ENCODE measurements around the gene TBC1D14. TPM values are rescaled to one million over a fixed set of nuclear protein-coding genes. Genes with fewer than 3 reads are reported as not detected.

TBC1D14 gene
- polyA plus RNA-seq, 1 of the 3 experiments (the other 2 are of a cell fraction), result 39.5 TPM

- no peaks in the 10 kb centered on the region for H3K27me3 ChIP-seq (ENCODE audit: insufficient read depth)
- no peak overlapping the region for H3K4me2 ChIP-seq
- H3K79me2 ChIP-seq (ENCODE audit: insufficient read depth), result no peaks in the 10 kb centered on the region
- H3K4me3 ChIP-seq (ENCODE audit: low read depth in 2 of 2, low read length in 1 of 2), result no peak overlapping the region
- H3K9me2 ChIP-seq, result no peaks in the 10 kb centered on the region
- H3K4me1 ChIP-seq (ENCODE audit: control insufficient read depth in 1 of 2, insufficient read depth in 2 of 2, low read depth in 1 of 2, low read length in 1 of 2), result no peaks in the 10 kb centered on the region; a peak in 1 of 4 replicates
- H3F3A ChIP-seq (replicated peaks; ENCODE audit: insufficient read depth), result no peaks in the 10 kb centered on the region
- H3K27ac ChIP-seq (ENCODE audit: low read depth in 2 of 2, low read length in 1 of 2), result no peak overlapping the region
- TF ChIP-seq CTCF (IDR thresholded peaks at IDR 0.05) (no peak), FOSL2 (IDR thresholded peaks at IDR 0.05; ENCODE audit: borderline replicate concordance, low read depth) (no peak), RFX5 (IDR thresholded peaks at IDR 0.05; ENCODE audit: low read length) (no peak), EZH2phosphoT487 (IDR thresholded peaks at IDR 0.05; ENCODE audit: borderline replicate concordance, low read depth) (no peak), PBX3 (IDR thresholded peaks at IDR 0.05) (no peak), TCF12 (IDR thresholded peaks at IDR 0.05) (no peak), MEF2A (IDR thresholded peaks at IDR 0.05; ENCODE audit: borderline replicate concordance, low read depth) (no peak), SMC3 (IDR thresholded peaks at IDR 0.05; ENCODE audit: low read depth, low read length) (no peak), EP300 (IDR thresholded peaks at IDR 0.05; ENCODE audit: borderline replicate concordance in 1 of 2, low read depth in 1 of 2, low read length in 1 of 2) (no peak)
- TF ChIP-seq, protein P1, sequence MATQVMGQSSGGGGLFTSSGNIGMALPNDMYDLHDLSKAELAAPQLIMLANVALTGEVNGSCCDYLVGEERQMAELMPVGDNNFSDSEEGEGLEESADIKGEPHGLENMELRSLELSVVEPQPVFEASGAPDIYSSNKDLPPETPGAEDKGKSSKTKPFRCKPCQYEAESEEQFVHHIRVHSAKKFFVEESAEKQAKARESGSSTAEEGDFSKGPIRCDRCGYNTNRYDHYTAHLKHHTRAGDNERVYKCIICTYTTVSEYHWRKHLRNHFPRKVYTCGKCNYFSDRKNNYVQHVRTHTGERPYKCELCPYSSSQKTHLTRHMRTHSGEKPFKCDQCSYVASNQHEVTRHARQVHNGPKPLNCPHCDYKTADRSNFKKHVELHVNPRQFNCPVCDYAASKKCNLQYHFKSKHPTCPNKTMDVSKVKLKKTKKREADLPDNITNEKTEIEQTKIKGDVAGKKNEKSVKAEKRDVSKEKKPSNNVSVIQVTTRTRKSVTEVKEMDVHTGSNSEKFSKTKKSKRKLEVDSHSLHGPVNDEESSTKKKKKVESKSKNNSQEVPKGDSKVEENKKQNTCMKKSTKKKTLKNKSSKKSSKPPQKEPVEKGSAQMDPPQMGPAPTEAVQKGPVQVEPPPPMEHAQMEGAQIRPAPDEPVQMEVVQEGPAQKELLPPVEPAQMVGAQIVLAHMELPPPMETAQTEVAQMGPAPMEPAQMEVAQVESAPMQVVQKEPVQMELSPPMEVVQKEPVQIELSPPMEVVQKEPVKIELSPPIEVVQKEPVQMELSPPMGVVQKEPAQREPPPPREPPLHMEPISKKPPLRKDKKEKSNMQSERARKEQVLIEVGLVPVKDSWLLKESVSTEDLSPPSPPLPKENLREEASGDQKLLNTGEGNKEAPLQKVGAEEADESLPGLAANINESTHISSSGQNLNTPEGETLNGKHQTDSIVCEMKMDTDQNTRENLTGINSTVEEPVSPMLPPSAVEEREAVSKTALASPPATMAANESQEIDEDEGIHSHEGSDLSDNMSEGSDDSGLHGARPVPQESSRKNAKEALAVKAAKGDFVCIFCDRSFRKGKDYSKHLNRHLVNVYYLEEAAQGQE (IDR thresholded peaks at IDR 0.05; ENCODE audit: low read depth, low read length), result no peak
- TF ChIP-seq, protein P2, sequence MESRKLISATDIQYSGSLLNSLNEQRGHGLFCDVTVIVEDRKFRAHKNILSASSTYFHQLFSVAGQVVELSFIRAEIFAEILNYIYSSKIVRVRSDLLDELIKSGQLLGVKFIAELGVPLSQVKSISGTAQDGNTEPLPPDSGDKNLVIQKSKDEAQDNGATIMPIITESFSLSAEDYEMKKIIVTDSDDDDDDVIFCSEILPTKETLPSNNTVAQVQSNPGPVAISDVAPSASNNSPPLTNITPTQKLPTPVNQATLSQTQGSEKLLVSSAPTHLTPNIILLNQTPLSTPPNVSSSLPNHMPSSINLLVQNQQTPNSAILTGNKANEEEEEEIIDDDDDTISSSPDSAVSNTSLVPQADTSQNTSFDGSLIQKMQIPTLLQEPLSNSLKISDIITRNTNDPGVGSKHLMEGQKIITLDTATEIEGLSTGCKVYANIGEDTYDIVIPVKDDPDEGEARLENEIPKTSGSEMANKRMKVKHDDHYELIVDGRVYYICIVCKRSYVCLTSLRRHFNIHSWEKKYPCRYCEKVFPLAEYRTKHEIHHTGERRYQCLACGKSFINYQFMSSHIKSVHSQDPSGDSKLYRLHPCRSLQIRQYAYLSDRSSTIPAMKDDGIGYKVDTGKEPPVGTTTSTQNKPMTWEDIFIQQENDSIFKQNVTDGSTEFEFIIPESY (IDR thresholded peaks at IDR 0.05; ENCODE audit: borderline replicate concordance, low read depth), result no peak
- ChIA-PET POLR2A (no interaction called here), CTCF (interaction anchor here (1.5 to 3.4 kb wide), 3 partner anchors 70 to 110 kb away, joined by 4 to 33 read pairs (median 20); partner anchors contain the start of gene TADA2B)
- H3K36me3 ChIP-seq (replicated peaks in 1 of 2; ENCODE audit: control insufficient read depth in 1 of 2, insufficient read depth in 2 of 2, low read length in 1 of 2), result peaks cover 0 to 3% of the 10 kb centered on the region in 2 experiments
- no peaks in the 10 kb centered on the region for H4K20me1 ChIP-seq (ENCODE audit: insufficient read depth)
- no peak overlapping the region for H2AFZ ChIP-seq (ENCODE audit: low read depth)
- H3K9ac ChIP-seq, result no peak overlapping the region
- no peaks in the 10 kb centered on the region for H3K9me3 ChIP-seq
- no peak for DNase-seq
- 90% methylated on average over 16 of the region's 16 CpGs for WGBS (ENCODE audit: low lambda C conversion rate)
These were observed 62.1 kb downstream of the TBC1D14 start for GRCh38 chr4:6971536-6972374.
